ELF-1 (cell line): Measurements from ENCODE around the gene C14orf132.

Experiments
- DNase-seq: peaks from one replicate; pipeline ENCODE4 v3.0.0-alpha.2; 2016; ENCODE audit warnings: low read depth, low spot score

C14orf132 gene

GRCh38 chr14:96118391-96118790 is 79.2 kb downstream of the C14orf132 start:
- DNase-seq: no peak

GRCh38 chr14:96119947-96120346 is 80.8 kb downstream of the C14orf132 start:
- no peak for DNase-seq

- DNase-seq: no peak
Observed at GRCh38 chr14:96120392-96120791, 81.2 kb downstream of the C14orf132 start.

GRCh38 chr14:96120941-96121340 is 81.8 kb downstream of the C14orf132 start:
- DNase-seq: no peak

- DNase-seq: no peak
Observed at GRCh38 chr14:96121660-96122395, 82.7 kb downstream of the C14orf132 start.

- peak; percentile 89 for DNase-seq
Observed at GRCh38 chr14:96122496-96122895, 83.3 kb downstream of the C14orf132 start.

- DNase-seq: no peak
Observed at GRCh38 chr14:96125536-96125935, 86.4 kb downstream of the C14orf132 start.

GRCh38 chr14:96126339-96126782 is 87.2 kb downstream of the C14orf132 start:
- no peak for DNase-seq

GRCh38 chr14:96126783-96127271 is 87.7 kb downstream of the C14orf132 start:
- DNase-seq: no peak

- no peak for DNase-seq
Observed at GRCh38 chr14:96129128-96129736, 90.1 kb downstream of the C14orf132 start.

- no peak for DNase-seq
Observed at GRCh38 chr14:96130391-96130790, 91.2 kb downstream of the C14orf132 start.

- DNase-seq: no peak
Observed at GRCh38 chr14:96130854-96131253, 91.7 kb downstream of the C14orf132 start.

- no peak for DNase-seq
Observed at GRCh38 chr14:96131836-96132235, 92.7 kb downstream of the C14orf132 start.

GRCh38 chr14:96134508-96134907 is 95.3 kb downstream of the C14orf132 start:
- no peak for DNase-seq

GRCh38 chr14:96135285-96135684 is 96.1 kb downstream of the C14orf132 start:
- DNase-seq: no peak

- DNase-seq: no peak
Observed at GRCh38 chr14:96136371-96137005, 97.3 kb downstream of the C14orf132 start.

- DNase-seq: no peak
Observed at GRCh38 chr14:96138241-96138640, 99.1 kb downstream of the C14orf132 start.

GRCh38 chr14:96139169-96139568 is 100.0 kb downstream of the C14orf132 start:
- DNase-seq: no peak

GRCh38 chr14:96139879-96140278 is 100.7 kb downstream of the C14orf132 start:
- no peak for DNase-seq

- DNase-seq: no peak
Observed at GRCh38 chr14:96140952-96141351, 101.8 kb downstream of the C14orf132 start.
